Cerebellar cortex (tissue), 1 donor: ENCODE measurements around the gene EHD2.
"Not testable (repeated sequence)": the region's sequence is repeated elsewhere in the genome, so short reads cannot be mapped to it uniquely, and the experiment has no call there.

Experiments
- DNase-seq: peaks from one replicate; pipeline ENCODE4 v3.0.0-alpha.2; 2015; ENCODE audit warnings: low spot score

Gene EHD2

GRCh38 chr19:47769534-47769933 is 56.3 kb downstream of the EHD2 start:
- DNase-seq: no peak

DNA sequence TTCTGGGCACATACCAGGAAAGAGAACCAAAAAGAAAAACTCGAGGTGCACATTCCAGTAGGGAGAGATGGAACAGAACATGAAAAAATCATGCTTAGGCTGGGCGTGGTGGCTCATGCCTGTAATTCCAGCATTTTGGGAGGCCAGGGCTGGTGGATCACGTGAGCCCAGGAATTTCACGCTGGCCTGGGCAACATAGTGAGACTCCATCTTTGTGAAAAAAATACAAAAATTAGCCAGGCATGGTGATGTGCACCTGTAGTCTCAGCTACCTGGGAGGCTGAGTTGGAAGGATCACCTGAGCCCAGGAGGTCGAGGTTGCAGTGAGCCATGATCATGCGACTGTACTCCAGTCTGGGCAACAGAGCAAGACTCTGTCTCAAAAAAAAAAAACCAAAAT is 58.1 kb downstream of the EHD2 start:
- DNase-seq: not testable (repeated sequence)

- DNase-seq: no peak
Observed at GRCh38 chr19:47776568-47776967, 63.3 kb downstream of the EHD2 start.

DNA sequence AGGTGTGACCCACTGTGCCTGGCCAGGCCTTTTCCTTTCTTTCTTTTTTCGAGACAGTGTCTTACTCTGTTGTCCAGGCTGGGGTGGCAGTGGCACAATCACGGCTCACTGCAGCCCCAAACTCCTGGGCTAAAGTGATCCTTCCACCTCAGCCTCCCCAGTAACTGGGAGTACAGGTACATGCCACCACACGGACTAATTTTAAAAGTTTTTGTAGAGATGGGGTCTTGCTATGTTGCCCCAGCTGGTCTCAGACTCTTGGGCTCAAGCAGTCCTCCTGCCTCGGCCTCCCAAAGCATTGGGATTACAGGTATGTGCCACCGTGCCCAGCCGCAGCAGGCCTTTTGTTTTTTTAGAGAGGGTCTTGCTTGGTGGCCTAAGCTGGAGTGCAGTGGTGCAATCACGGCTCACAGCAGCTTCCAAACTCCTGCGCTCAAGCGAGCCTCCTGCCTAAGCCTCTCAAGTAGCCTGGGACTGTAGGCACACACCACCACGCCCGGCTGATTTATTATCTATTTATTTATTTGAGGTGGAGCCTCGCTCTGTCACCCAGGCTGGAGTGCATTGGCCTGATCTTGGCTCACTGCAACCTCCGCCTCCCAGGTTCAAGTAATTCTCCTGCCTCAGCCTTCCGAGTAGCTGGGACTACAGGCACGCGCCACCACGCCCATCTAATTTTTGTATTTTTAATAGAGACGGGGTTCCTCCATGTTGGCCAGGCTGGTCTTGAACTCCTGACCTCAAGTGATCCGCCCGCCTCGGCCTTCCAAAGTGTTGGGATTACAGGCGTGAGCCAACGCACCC is 64.2 kb downstream of the EHD2 start:
- DNase-seq: not testable (repeated sequence)

DNA sequence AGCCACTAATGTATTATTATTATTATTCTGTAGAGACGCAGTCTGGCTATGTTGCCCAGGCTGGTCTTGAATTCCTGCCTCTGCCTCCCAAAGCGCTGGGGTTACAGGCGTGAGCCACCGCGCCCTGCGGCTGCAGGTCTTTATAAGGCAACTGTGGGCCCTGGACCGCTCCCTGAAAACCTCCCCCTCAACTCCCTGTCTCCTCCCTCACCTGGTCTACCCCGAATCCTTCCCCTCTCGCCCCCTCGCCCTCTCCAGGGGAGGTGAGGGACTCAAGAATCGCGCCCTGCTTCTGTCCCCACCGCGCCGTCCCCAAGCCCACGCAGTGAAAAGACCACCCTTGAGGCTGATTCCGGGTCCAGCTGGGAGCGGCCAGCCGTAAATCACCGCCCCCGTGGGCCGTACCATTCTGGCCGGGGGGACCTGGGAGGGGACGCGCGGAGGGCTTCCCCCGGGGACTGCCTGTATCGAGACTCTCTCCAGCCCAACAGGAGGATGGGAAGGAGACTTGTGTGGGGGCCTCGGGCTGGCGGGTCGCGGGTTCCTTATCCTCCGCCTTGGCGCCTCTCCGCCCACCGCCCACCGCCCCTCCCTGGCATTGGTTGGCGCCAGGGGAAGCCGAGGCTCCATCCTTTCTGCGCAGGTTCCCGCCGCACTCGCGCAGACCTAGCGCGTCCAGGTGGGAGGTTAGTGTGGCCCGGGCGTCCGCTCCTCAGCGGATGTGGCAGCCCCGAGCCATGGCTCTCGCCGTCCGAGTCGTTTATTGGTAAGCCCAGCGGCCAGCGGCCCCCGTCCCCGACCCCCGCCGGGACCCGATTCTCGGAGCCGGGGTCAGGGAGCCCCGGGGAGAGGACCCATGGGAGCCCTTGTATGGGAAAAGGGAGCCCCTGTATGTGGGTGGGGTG is 65.1 kb downstream of the EHD2 start, which contains the start of gene SELENOW:
Gene SELENOW (plus strand): TSS at position 655 of the 905 bp plus-strand sequence. CDS start 83 bp downstream, at position 738.
- peak; percentile 80 for DNase-seq

GRCh38 chr19:47778954-47779351 is 65.7 kb downstream of the EHD2 start:
- DNase-seq: peak; percentile 57

DNA sequence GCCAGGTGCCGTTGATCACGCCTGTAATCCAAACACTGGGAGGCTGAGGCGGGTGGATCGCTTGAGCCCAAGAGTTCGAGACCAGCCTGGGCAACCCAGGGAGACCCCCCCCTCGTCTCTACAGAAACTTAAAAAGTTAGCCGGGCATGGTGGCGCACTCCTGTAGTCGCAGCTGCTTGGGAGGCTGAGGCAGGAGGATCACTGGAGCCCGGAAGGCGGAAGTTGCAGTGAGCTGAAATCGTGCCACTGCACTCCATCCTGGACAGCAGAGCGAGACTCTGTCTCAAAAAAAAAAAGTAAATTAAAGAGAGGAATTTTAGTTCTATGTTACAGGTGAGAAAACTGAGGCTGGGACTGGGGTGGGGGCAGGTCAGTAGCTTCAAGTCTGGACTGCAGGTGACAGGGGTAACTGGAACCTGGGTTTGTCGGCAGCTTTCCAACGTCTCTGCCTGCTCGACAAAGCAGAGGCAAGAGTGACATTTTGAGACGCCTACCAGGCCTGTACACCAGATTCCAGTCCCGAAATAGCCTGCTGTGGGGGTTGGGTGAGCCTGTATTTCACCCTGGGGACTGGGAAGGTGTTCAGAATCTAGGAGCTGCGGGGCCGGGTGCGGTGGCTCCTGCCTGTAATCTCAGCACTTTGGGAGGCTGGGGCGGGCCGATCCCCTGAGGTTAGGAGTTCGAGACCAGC is 66.4 kb downstream of the EHD2 start:
- peak; percentile 75 for DNase-seq

DNA sequence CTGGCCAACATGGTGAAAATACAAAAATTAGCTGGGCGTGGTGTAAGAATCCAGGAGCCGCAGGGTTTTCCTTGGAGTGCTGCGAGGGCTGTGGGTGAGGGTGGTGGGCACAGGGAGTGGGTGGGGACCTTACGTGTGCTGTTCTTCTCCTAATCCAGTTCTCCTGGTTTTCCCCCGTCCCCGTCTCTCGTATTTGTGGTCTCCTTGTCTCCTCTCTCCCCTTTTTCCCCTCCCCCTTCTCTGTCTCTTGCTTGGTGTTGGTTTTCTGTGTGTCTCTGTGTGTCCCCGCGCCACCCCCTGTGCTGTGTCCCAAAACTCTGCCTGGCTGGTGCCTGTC is 67.0 kb downstream of the EHD2 start:
- no peak for DNase-seq

- DNase-seq: peak; percentile 81
Observed at GRCh38 chr19:47781590-47782262, 68.5 kb downstream of the EHD2 start.

DNA sequence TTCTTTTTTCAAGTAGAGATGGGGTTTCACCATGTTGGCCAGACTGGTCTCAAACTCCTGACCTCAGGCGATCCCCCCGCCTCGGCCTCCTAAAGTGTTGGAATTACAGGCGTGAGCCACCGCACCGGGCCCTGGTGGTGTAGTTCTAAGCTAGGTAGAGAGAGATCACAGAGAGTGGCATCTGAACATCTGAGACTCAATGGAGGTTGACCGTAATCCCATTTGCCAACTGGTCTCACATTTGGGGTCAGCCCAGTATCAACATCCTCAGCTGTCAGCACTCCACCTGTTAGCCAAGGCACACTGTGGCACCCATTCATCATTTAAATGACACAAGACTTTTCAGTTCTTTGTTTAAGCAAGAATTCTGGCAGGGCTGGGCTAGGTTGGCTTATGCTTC is 73.3 kb downstream of the EHD2 start:
- DNase-seq: no peak

GRCh38 chr19:47787307-47787706 is 74.1 kb downstream of the EHD2 start:
- not testable (repeated sequence) for DNase-seq

DNA sequence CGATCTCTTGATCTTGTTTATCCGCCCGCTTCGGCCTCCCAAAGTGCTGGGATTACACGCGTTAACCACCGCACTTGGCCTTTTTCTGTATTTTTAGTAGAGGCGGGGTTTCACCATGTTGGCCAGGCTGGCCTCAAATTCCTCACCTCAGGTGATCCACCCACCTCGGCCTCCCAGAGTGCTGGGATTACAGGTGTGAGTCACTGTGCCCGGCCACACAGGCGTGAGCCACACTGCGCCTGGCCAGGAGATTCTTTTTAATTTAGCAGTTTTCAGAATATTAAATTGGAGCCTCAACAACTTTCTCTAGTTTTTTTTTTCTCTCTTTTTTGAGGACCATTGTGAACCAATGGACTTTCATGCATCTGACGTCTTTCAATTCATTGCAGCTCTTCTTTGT is 76.6 kb downstream of the EHD2 start:
- DNase-seq: not testable (repeated sequence)

- peak; percentile 73 for DNase-seq
Observed at GRCh38 chr19:47790398-47790814, 77.2 kb downstream of the EHD2 start.

GRCh38 chr19:47792616-47793015 is 79.4 kb downstream of the EHD2 start:
- no peak for DNase-seq
